ENCODE measurements around the gene SYDE2.

SYDE2 gene

GRCh38 chr1:85118751-85119150, 82.1 kb downstream of the SYDE2 start:
- TF ChIP-seq ZFX (IDR thresholded peaks at IDR 0.05): no peak
- TF ChIP-seq, protein P1, sequence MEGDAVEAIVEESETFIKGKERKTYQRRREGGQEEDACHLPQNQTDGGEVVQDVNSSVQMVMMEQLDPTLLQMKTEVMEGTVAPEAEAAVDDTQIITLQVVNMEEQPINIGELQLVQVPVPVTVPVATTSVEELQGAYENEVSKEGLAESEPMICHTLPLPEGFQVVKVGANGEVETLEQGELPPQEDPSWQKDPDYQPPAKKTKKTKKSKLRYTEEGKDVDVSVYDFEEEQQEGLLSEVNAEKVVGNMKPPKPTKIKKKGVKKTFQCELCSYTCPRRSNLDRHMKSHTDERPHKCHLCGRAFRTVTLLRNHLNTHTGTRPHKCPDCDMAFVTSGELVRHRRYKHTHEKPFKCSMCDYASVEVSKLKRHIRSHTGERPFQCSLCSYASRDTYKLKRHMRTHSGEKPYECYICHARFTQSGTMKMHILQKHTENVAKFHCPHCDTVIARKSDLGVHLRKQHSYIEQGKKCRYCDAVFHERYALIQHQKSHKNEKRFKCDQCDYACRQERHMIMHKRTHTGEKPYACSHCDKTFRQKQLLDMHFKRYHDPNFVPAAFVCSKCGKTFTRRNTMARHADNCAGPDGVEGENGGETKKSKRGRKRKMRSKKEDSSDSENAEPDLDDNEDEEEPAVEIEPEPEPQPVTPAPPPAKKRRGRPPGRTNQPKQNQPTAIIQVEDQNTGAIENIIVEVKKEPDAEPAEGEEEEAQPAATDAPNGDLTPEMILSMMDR (conservative IDR thresholded peaks at IDR 0.05): no peak
- no peak overlapping the region for H3K27ac ChIP-seq

- H3K27ac ChIP-seq: no peak overlapping the region
- TF ChIP-seq, protein P1 (conservative IDR thresholded peaks at IDR 0.05): no peak
- no peak for TF ChIP-seq ZFX (IDR thresholded peaks at IDR 0.05)
These were observed 84.0 kb downstream of the SYDE2 start for GRCh38 chr1:85116856-85117255.

- H3K27ac ChIP-seq: no peak overlapping the region
- TF ChIP-seq, protein P1 (conservative IDR thresholded peaks at IDR 0.05): no peak
- no peak for TF ChIP-seq ZFX (IDR thresholded peaks at IDR 0.05)
These were observed 84.9 kb downstream of the SYDE2 start for GRCh38 chr1:85115933-85116332.

- TF ChIP-seq ZFX (IDR thresholded peaks at IDR 0.05): no peak
- TF ChIP-seq, protein P1 (conservative IDR thresholded peaks at IDR 0.05): no peak
- no peak overlapping the region for H3K27ac ChIP-seq
These were observed 89.1 kb downstream of the SYDE2 start for GRCh38 chr1:85111695-85112094.

DNA sequence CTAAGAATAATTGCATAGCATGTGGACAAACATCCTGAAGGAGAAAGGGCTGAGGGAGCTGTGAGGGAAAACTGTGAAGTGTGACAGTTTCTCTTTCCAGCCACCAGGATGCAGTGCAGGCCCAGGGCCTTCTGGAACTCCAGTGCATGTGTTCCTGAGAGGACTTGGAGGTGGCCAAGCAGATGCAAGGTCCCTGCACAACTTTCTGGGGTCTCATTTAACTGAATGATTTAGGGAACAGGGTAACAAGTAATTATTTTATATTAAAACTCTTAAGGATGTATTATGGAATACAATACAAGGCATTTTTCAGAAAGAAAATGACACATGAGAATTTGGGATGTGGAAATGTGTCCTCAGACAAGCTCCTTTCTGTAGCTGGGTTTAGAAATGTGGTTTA, 91.3 kb downstream of the SYDE2 start:
- TF ChIP-seq, protein P1 (conservative IDR thresholded peaks at IDR 0.05): peak; percentile 94
- no peak for TF ChIP-seq ZFX (IDR thresholded peaks at IDR 0.05)
- no peak overlapping the region for H3K27ac ChIP-seq

All from C4-2B (cell line).